Panc1 (cell line): ENCODE data around the gene RAC3.

ENCODE experiments used
- POLR2AphosphoS5 ChIP-seq: IDR thresholded peaks from 2 replicates; pipeline ENCODE4 v1.6.1; 2012; ENCODE audit warnings: mild to moderate bottlenecking, low read depth, low read length, moderate library complexity
- TF ChIP-seq, protein P1 (sequence below): fragments of 450-650 bp; IDR thresholded peaks from 2 replicates; pipeline ENCODE4 v1.5.1; 2017; ENCODE audit warnings: mild to moderate bottlenecking

DNA sequence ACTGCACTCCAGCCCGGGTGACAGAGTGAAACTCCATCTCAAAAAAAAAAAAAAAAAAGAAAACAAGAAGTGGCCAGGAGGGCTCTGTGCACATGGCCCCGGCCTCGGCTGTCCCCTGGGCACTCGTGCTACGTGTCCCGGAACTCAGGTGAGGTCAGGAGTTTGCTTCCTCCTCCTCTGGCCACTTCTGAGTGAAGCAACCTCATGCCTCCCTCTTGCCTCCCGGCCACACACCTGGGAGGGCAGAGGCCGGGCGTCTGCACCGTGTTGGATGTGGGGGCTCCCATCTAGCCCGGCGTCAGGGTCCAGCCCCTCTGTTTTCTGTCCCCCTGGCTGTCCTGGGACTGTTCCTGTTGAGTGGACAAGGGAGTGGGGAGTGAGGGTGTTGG is 31.9 kb upstream of the RAC3 start:
- TF ChIP-seq, protein P1, sequence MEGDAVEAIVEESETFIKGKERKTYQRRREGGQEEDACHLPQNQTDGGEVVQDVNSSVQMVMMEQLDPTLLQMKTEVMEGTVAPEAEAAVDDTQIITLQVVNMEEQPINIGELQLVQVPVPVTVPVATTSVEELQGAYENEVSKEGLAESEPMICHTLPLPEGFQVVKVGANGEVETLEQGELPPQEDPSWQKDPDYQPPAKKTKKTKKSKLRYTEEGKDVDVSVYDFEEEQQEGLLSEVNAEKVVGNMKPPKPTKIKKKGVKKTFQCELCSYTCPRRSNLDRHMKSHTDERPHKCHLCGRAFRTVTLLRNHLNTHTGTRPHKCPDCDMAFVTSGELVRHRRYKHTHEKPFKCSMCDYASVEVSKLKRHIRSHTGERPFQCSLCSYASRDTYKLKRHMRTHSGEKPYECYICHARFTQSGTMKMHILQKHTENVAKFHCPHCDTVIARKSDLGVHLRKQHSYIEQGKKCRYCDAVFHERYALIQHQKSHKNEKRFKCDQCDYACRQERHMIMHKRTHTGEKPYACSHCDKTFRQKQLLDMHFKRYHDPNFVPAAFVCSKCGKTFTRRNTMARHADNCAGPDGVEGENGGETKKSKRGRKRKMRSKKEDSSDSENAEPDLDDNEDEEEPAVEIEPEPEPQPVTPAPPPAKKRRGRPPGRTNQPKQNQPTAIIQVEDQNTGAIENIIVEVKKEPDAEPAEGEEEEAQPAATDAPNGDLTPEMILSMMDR = no peak
- no peak for TF ChIP-seq POLR2AphosphoS5
